D341Med (cell line): ENCODE data around the gene PPT1.
"Not testable (repeated sequence)": the region's sequence is repeated elsewhere in the genome, so short reads cannot be mapped to it uniquely, and the experiment has no call there.

Experiments
- DNase-seq: peaks from one replicate; pipeline ENCODE4 v3.0.0; 2012; ENCODE audit warnings: low spot score

Gene PPT1

GRCh38 chr1:40057310-40058030, 39.6 kb downstream of the PPT1 start:
- DNase-seq, result no peak

DNA sequence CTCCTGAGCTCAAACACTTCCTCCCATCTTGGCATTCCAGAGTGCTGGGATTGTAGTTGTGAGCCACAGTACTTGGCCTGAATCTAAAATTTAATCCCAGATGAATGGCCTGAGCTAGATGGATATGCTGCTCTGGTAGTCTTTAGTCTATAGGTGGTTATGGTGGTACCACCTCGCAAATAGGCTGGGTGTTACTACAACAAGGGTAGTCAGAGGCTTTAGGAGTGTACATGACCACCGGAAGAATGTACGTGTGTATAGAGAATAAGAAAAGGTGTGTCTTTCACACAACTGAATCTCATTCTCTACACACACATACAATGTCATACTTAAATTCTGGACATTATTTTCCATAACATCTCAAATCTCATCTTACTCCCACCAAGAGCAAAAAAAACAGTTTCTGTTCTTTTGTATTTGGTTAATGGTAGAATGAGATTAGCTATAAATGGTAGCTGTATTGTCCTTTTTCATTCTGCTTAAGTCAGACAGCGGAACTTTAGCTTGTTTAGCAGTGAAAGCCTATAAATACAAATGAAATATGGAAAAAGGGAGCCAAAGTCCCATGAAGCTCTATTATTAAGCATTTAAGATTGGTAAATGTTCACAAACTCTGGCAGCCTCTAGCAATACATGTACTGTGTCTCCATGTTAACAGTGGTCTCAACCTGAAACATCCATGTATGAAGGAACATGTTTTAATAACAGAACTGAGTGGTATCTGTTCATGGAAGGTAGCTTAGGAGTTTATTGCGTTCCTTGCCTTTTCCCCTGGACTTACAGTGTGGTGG, 40.3 kb downstream of the PPT1 start:
- DNase-seq, result no peak

DNA sequence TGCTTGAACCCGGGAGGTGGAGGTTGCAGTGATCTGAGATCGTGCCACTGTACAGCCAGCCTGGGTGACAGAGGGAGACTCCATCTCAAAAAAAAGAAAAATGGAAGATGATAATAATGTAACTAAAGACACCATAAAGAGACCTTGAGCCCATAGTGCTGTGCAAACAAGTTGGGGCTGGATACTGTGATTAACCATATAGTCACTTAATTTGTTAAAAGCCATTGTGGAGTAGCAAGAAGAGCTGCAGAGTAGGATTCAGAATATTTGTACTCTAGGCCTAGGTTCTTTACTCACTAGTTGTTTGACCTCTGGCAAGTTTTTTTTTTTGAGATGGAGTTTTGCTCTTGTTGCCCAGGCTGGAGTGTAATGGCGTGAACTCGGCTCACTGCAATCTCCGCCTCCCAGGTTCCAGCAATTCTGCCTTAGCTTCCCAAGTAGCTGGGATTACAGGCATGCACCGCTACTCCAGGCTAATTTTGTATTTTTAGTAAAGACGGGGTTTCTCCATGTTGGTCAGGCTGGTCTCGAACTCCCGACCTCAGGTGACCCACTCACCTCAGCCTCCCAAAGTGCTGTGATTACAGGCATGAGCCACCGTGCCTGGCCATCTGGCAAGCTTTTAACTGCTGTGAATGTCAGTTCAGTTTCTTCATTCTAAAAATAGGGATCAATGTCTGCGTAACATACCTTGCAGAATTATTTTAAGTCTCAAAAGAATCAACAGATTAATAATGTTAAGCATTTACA, 43.7 kb downstream of the PPT1 start:
- no peak for DNase-seq

DNA sequence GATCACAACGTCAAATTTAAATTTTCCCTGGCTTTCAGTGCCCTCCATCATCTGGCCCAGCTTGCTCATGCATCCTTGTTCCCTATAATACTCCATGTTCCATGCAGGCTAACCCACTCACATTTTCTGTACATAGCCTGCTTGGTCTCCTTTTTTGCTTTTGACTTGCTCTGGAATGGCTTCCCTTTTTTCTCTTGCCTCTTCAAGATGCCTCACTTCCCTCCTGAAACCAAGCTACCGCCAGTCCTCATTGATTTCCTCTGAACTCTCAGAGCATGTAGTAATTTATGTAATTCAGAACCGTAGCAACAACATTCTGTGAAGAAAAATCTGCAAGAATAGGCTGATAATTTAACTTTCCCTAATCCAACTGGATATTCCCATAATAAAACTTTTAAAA, 46.2 kb downstream of the PPT1 start:
- DNase-seq, result no peak

DNA sequence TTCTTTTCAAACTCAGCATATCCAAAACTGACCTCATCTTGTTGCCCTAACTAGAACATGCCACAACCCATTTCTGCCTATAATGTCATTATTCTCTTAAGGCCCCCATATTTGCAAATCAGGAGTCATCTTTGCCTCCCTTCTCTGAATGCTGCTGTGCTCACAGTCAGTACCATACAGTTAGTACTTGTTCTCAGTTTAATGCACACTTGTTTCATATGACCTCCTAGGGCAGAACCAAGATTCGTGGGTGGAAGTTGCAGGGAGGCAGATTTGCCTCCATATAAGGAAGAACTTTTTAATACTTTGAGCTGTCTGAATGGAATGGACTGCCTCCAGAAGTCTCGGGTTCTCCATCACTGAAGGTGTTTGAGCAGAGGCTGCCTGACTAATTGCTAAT, 47.3 kb downstream of the PPT1 start:
- DNase-seq, result no peak

DNA sequence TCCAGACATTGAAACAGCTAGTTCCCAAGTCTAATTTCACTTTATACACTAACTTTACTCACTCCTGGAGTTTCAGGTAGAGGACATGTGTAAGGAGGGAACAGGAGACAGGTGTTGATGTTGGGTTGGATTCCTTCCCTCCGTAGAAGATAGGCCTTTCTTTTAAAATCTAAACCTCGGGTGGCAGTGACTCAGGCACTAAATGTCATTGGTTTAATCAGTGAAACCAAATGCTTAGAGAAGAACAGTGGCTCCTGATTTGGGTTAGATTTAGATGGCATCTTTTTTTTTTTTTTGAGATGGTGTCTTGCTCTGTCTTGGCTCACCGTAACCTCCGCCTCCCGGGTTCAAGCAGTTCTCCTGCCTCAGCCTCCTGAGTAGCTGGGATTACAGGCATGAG, 49.3 kb downstream of the PPT1 start:
- no peak for DNase-seq

GRCh38 chr1:40047276-40047675, 49.8 kb downstream of the PPT1 start:
- DNase-seq, result no peak

GRCh38 chr1:40045766-40046165, 51.3 kb downstream of the PPT1 start:
- no peak for DNase-seq

GRCh38 chr1:40045182-40045581, 51.9 kb downstream of the PPT1 start:
- DNase-seq, result no peak

DNA sequence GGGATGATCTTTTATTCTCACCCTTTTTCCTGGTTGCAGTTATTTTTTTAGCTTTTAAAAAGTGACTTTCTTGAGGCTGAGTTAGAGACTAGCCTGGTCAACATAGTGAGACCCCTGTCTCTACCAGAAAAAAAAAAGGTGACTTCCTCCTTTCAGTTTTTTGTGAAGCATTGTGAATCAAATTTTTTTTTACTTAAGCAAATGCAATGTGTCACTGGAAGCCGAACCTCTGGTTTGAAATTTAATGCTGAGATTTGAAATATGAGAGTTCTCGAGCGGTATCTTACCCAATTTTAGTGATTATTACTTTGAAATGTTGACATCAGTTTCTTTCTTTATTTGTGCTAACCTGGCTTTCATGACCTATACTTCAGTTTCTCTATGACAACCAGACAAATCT, 52.9 kb downstream of the PPT1 start:
- DNase-seq, result no peak

DNA sequence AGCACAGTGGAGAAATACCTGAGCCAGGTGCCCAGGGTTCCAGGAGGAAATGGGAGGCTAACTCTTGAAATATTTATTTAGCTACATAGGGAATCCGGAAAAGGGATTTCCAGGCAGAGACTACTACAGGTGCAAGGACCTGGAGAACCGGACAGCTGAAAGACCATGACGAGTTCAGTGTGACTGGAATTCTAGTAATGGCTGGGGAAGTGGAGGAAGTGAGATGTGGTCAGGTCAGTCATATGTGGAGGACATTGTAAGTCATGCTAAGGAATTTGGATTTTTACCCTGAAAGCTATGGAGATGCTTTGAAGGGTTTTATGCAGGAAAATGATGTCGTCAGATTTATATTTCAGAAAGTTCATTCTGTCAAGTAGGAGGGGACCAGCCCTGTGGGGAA, 54.7 kb downstream of the PPT1 start:
- DNase-seq, result no peak

DNA sequence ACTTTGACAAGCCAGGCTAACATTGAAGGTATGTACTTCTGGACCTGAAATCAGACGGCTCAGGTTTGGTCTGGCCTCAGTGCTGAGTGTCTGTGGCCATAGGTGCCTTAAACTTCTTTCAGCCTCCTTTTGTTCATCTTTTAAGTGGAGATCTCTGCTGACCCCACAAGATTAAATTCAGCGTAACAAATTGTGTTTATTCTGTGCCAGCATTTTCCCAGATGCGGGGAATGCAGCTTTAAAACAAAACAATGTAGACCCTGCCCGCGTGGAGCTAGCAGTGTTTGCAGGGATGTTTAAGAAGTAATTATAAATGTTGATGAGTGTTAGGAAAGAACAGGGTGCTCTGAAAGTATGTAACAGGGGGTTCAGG, 55.6 kb downstream of the PPT1 start:
- no peak for DNase-seq

DNA sequence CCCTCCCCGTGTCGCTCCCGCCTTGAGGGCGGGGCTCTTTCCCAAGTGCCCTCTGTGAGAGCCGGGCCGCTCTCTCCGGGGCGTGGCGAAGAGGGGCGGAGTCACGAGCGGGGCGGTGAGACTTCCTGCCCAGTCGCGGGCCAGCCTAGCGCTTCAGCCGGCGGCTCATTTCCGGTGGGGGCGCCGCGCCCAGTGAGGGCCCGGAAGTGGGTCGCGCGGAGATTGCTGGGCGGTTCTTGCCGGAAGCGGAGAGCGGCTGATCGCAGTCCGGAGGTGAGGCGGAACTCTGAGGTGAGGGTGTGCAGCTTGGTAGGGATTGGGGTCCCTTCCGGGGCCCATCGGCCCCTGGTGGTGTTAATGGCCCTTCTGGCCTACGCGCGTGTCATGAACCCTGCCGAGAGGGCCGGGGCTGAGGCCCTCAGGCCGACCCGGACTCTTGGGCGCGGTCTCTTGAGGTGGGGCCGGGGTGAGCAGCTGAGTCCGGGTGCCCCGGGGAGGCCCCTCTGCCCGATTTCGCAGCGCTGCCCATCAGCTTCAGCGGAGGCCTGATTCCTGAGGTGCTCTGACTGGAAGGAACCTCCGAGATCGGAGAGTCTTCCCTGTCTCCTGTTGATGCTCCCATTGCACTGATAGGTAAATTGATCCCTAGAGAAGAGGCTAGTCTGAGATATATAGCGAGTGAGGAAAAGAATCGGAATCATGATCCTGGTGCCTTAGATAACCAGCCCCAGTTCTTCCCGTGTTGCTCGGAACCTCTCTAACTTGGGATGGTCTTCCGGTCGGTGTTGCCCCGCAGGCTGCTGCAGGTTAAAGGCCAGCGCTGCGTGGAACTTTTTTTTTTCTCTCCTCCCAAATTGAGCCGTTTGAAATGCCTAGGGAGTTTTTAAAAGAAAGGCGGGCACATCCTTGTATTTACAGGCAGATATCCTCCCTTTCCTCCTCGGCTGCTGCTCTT, 56.3 kb downstream of the PPT1 start, which contains the start of gene CAP1:
TSS of gene CAP1 (plus strand) at position 219 of the 955 bp plus-strand sequence. CDS start 18,618 bp downstream, outside the sequence.
- DNase-seq, result peak; percentile 98

DNA sequence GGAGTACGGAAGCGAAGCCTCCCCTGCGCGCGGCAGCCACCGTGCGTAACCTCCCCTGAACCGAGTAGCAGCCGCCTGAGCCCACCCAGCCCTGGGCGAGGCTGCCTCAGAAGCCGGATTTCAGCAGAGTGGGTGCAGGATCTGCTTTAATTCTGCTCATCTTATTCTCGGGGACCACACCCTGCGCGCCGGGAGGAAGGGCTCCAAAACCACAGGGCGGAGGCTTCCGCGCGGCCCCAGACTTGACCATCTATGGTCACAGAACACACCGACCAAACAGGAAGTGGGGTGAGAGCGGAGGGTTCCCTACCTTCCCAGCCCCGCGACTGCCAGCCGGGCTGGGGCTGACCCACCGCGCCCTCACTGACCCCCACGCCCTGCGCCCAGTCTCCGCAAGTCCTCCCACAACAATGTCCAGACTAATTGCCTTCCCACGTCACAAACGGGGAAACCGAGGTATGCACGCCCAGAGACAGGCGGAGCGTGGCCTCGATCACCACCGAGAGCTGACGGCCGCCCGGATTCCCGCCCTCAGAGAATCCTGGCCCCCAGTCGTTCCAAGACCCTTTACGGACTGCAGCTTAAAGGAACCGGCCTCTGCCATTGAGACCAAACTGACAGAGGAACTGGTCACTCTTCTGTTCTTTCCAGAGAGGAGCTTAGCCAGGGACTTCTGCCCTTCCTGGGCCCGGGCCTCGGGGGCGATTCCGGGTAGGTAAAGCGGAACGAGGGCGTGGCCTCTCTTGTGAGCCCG, 57.1 kb downstream of the PPT1 start:
- DNase-seq, result peak; percentile 71

- DNase-seq, result no peak
These were observed 57.8 kb downstream of the PPT1 start for GRCh38 chr1:40039245-40039756.

GRCh38 chr1:40038697-40039096, 58.4 kb downstream of the PPT1 start:
- no peak for DNase-seq

GRCh38 chr1:40037254-40037653, 59.8 kb downstream of the PPT1 start:
- DNase-seq, result not testable (repeated sequence)

- DNase-seq, result peak; percentile 31
These were observed 60.5 kb downstream of the PPT1 start for GRCh38 chr1:40036574-40036973.

DNA sequence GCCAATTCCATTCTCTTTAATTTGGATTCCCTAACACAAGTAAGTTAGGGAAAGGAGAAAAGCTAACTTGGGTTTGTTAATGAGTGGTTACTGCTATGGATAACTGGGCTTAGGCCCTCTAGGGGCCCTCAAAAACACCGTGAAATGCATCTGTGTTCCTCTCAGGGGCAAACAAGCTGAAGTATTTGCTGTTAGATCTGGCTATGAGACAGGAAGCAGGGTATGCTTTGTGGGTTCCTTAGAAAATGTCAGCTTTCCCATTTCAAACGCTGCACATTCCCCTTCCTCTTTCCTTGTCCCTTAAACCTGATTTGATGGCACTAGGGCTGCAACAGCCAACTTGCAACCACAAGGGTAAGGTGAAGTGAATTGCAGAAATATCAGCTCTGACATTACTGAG, 62.2 kb downstream of the PPT1 start:
- no peak for DNase-seq

DNA sequence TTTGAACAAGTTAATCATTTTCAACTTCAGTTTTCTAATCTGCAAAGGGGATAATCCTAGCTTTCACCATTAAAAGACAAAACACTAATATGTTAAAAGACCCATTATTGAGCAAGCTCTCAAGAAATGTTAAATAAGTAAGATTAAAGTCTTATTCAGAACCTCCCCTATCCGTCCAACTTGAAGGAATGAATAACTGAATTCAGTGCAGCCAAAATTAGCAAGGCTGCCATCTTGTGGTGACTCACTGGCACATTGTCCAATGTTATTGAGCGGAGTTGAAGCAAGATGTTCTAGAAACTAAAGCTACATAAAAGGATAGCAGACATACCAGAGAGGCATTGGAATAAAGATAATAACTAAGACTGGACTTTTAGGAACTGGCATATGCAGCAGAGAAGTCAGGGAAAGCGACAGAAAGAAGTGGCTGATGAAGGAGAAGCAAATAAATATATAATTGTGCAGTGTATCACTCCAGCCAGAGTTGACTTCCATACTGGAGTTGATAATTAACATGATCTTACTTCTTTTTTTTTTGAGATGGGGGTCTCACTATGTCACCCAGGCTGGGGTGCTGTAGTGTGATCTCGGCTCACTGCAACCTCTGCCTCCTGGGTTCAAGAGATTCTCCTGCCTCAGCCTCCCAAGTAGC, 64.7 kb downstream of the PPT1 start:
- peak; percentile 57 for DNase-seq
